WERI-Rb-1 (cell line): ENCODE data around the gene SYS1.

Experiments used
- DNase-seq: peaks from one replicate; pipeline ENCODE4 v3.0.0-alpha.2; 2020
- H3K27ac ChIP-seq: fragments of 250-450 bp; sonication (Bioruptor Pico); 2 replicates; pipeline ENCODE4 v1.5.1; 2020; ENCODE audit warnings: mild to moderate bottlenecking, moderate library complexity
- H3K27me3 ChIP-seq: fragments of 250-450 bp; sonication (Bioruptor Pico); 2 replicates; pipeline ENCODE4 v1.5.1; 2021; ENCODE audit warnings: mild to moderate bottlenecking, low read depth, moderate library complexity; ENCODE audit not compliant: insufficient read depth, severe bottlenecking
- H3K36me3 ChIP-seq: fragments of 250-450 bp; sonication (Bioruptor Pico); 2 replicates; pipeline ENCODE4 v1.5.1; 2020; ENCODE audit warnings: mild to moderate bottlenecking, moderate library complexity
- H3K4me3 ChIP-seq: 2 replicates; pipeline ENCODE4 v1.5.1; 2011; ENCODE audit warnings: low read depth, mild to moderate bottlenecking, control low read depth, low read length
- H3K9me3 ChIP-seq: fragments of 250-450 bp; sonication (Bioruptor Pico); 2 replicates; pipeline ENCODE4 v1.5.1; 2021; ENCODE audit warnings: mild to moderate bottlenecking, moderate library complexity; ENCODE audit not compliant: severe bottlenecking
- CTCF ChIP-seq: IDR thresholded peaks from 2 replicates; pipeline ENCODE4 v1.5.1; 2011; ENCODE audit warnings: low read depth, mild to moderate bottlenecking, control low read depth, inconsistent platforms, low read length

SYS1 gene

GRCh38 chr20:45318386-45318939 is 44.5 kb upstream of the SYS1 start:
- Histone ChIP-seq H3K27ac (no peak overlapping the region), H3K4me3 (no peak overlapping the region), H3K36me3 (no peaks in the 10 kb centered on the region), H3K9me3 (no peaks in the 10 kb centered on the region), H3K27me3 (no peaks in the 10 kb centered on the region)
- no peak for DNase-seq
- no peak for TF ChIP-seq CTCF

GRCh38 chr20:45318948-45319347 is 44.0 kb upstream of the SYS1 start:
- no peak for DNase-seq
- Histone ChIP-seq H3K27me3 (no peaks in the 10 kb centered on the region), H3K27ac (no peak overlapping the region), H3K9me3 (no peaks in the 10 kb centered on the region), H3K36me3 (no peaks in the 10 kb centered on the region), H3K4me3 (no peak overlapping the region)
- TF ChIP-seq CTCF: no peak

GRCh38 chr20:45320948-45321595 is 41.9 kb upstream of the SYS1 start:
- no peaks in the 10 kb centered on the region for H3K27me3 ChIP-seq
- no peak overlapping the region for H3K27ac ChIP-seq
- H3K36me3 ChIP-seq: no peaks in the 10 kb centered on the region; the same call in 1 of the 2 replicates
- no peak for DNase-seq
- TF ChIP-seq CTCF: no peak
- H3K9me3 ChIP-seq: no peaks in the 10 kb centered on the region
- H3K4me3 ChIP-seq: no peak overlapping the region

GRCh38 chr20:45322952-45323383 is 40.0 kb upstream of the SYS1 start:
- Histone ChIP-seq H3K36me3 (peaks cover 17% of the 10 kb centered on the region), H3K27ac (no peak overlapping the region), H3K27me3 (no peaks in the 10 kb centered on the region), H3K9me3 (no peaks in the 10 kb centered on the region), H3K4me3 (no peak overlapping the region)
- peak; percentile 70 for TF ChIP-seq CTCF
- peak; percentile 71 for DNase-seq

DNA sequence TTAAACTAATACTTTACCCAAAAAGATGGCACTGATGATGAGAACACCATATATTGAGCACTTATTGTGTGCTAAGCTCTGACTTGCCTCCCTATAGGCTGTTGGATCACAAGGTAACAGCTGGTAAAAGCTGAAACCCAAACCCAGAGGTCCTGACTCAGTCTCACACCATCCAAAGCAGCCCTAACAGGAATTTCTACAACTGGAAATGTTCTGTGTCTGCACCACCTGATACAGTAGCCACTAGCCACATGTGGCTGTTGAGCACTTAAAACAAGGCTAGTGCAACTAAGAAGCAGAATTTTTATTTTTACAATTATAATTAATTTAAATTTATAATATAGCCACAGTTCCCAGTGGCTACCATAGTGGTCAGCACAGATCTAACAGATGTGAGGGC is 39.2 kb upstream of the SYS1 start:
- H3K27ac ChIP-seq: no peak overlapping the region; the same call in 1 of the 2 replicates
- H3K9me3 ChIP-seq: no peaks in the 10 kb centered on the region
- no peak overlapping the region for H3K4me3 ChIP-seq
- H3K36me3 ChIP-seq: peaks cover 19% of the 10 kb centered on the region
- no peak for TF ChIP-seq CTCF
- H3K27me3 ChIP-seq: no peaks in the 10 kb centered on the region
- no peak for DNase-seq

DNA sequence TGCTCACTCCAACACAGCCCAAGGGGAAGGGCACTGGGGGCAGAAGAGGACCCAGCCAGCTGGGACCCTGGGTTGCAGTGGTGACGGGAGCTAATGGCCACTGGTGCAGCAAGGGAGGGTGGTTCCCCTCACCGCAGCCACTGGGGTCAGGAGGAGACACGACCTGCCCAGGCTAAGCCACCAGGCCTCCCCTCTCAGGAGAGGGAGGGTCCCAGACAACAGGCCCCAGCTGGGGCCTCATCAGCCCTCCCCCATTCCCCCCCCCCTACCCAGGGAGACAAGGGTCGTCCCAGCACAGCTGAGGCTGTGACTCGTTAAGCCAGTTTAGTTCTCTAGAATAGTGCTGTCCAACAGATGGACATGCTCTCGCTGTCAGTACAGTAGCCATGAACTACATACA is 37.6 kb upstream of the SYS1 start:
- H3K27ac ChIP-seq: peak overlapping the region; percentile 87
- H3K9me3 ChIP-seq: no peaks in the 10 kb centered on the region
- H3K4me3 ChIP-seq: no peak overlapping the region
- TF ChIP-seq CTCF: no peak
- H3K36me3 ChIP-seq: peaks cover 32% of the 10 kb centered on the region
- peak; percentile 87 for DNase-seq
- no peaks in the 10 kb centered on the region for H3K27me3 ChIP-seq
